GM18526 (cell line): ENCODE measurements around the gene PIP5K1C.

Source experiments
- POLR2A ChIP-seq: IDR thresholded peaks from 3 replicates; pipeline ENCODE4 v1.6.1; 2011; ENCODE audit not compliant: insufficient read length; ENCODE audit errors: extremely low read depth

The PIP5K1C gene

GRCh38 chr19:3672993-3673392 lies 27.3 kb downstream of the PIP5K1C start:
- no peak for TF ChIP-seq POLR2A

DNA sequence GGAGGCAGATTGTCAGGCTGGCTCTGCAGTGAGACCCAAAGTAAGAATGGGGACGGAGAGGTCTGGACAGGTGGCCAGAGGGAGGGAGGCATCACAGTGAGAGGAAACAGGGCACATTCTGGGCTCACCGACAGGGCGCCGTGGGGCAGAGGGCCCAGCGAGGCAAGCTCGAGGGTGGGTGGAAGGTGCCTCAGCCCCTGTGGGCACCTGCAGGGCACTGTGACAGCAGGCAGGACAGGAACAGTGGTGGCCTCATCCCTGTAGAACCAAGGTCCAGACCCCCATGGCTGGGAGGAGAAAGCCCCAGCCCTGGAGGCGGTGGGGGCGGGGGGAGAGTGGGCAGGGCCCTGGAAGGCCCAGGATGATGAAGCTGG lies 27.7 kb downstream of the PIP5K1C start:
- TF ChIP-seq POLR2A: no peak

DNA sequence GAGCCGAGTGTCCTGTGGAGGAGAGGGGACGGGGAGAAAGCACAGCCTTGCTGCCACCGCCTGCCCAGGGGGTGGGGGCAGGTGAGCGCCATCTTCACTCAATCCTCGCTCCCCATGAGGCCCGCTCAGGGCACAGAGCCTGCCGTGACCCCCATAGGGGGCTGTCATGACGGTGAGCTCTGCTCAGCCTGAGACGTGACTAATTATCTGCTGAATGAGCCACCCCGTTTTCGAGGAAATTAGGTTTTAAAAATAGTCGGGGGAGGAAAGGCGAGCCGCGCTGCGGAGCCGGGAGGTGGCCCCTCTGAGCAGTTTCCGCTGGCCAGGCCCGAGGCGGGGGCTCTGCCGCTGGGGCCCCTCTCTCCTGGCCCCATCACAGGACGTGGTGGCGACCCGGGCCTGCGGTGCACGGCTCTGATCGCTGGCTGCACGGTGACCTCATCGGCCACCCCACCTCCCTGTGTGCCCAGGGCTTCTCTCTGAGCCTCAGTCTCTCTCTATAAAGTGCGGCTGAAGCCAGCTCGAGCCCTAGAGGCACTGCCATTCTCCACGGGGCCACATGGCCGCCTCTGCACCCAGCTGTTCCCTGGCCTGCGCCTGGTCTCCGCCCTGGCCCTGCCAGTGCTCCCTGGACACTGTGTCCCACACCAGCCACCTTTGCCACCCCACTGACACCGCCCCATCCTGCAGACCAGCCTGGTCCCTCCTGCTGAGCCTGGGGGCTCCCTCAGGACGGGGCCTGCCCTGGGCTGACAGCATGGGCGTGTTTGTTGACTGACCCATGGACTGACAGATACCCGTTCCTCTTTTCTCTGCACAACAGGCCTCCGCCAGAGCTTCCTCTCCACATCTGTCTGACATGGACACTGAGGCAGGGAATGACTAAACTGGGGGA lies 28.3 kb downstream of the PIP5K1C start:
- no peak for TF ChIP-seq POLR2A

DNA sequence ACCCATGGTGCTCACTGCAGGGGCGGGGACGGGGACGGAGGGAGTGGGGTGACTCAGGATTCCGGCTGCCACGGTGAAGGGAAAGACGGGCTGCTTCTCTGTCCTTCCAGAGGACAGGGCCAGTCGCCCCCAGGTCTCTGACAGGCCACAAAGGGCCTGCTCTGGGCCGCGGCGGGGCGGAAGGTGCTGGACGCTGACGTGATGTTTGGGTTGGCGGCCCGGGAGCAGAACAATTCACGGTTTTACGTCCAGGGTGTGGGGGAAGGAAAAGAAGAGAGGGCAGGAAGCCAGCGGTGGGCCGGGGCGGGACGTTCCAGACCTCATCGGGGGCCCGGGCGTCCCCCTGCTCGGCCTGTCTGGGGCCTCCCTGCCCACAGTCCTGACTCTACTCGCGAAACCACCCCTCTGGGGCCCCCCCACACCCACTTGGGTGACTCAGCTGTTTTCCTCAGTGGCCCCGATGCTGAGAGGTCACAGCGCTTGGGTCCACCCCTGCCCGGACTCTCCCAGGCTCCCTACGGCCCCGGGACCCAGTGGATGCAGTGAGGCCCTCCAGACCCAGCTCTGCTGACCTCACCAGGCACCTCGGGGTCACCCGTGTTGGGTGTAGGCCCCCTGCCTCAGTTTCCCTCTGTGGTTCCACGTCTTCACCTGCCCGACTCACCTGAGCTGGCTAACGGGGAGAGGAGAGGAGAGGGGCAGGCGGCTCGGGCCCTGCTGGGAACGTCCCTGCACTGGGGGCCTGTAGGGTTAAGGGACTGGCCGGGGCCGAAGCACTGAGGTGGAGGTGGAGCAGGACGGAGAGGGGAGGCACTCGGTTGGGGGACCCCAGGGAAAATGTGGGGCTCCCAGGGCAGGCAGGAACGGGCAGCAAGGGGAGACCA lies 29.2 kb downstream of the PIP5K1C start:
- TF ChIP-seq POLR2A: no peak

DNA sequence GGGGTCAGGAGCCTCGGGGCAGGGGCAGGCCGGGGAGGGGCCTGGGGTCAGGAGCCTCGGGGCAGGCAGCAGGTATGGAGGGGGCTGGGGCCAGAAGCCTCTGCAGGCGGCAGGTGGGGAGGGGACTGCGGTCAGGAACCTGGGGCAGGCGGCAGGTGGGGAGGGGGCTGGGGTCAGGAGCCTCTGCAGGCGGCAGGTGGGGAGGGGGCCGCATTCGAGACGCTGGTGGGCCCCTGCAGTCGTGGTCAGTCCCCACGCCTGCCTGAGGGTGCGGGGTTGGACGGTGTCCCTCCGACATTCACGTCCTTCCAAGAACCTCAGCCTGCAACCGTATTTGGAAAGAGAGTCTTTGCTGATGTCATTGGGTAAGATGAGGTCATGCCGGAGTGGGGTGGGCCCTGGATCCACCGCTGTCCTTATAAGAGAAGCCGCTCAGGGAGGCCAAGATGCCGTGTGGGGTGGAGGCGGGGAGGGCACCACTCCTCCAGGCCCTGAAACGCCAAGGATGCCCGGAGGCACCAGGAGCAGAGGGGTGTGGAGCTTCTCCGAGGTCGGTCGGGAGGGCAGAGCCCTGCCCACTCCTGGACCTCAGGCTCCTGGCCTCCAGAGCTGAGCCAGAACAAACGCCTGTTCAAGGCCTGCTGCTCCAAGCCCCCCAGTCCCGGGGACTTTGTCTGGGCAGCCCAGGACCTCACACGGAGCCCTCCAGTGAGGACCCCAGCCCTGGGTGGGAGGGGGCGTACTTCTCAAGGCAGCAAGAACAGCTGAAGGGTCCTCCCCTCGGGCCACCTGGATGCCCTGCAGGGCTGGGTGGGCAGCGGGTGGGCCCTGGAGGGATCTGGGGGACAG lies 30.1 kb downstream of the PIP5K1C start:
- TF ChIP-seq POLR2A: no peak

DNA sequence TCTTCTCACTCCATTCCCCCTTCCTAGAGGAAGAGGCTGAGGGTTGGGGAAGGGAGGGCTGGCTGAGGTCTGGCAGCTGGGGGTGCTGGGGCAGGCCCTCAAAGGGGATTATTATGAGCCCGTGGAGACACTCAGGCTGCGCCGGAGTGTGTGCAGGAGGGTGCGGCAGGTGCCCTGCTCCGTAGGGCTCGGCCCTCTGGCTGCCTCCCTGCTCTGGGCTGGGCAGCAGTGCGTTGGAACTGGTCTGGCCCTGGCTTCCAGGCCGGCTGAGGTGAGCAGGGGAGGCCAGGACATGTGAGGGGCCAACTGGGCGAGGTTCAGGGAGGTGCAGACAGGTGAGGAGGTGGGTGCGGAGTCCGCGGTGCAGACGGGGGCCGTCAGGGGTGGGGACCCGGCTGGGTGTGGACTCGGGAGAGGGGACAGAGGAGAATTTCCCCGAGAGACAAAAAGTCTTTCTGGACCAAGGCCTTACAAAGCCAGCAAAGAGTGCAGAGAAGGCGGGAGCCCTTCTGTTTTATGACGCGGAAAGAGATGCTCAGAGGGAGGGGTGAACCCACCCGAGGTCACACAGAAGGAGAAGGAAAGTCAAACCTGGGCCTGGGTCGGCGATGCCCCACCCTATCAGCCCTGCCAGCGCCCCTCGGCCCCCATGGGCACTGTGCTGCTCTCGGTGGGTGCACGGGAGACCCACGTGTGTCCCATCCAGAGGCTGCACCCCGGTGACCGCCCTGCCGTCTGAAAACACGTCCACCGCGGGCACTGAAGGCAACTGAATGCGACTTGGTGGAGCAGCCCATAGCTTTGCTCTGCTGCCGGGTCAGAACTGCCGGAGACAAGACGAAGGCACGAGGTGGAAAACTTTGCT lies 31.0 kb downstream of the PIP5K1C start:
- TF ChIP-seq POLR2A: no peak

DNA sequence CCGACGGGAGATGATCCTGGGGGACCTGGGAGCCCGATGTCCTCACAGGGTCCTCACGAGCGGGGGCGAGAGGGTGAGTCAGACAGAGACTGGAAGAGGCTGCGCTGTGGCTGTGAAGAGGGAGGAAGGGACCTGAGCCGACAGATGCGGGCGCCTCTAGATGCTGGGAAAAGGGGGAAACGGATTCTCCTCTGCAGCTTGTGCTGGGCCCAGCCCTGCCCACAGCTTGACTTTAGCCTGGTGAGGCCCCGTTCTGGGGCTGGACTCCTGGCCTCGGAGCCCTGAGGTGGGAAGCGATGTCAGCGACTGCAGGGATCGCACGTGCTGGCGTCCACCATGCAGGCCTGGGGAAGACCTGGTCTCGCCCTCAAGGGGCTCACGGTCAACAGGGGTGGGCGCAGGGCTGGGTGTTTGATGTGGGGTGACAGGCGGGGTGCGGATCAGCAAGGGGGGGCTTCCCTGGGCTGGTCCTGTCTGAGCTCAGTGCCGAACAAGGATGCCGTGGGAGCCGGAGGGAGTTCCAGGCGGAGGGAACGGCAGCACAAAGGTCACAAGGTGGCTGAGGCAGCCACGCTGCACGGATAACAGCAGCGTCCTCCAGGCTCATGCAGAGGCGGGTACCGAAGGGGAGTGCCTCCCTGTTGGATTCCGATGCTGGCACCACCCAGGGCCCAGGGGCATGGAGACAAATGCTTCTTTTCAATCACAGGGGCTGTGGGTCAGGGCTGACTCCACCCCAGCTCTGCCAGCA lies 31.8 kb downstream of the PIP5K1C start:
- TF ChIP-seq POLR2A: no peak

GRCh38 chr19:3667766-3668165 lies 32.5 kb downstream of the PIP5K1C start:
- no peak for TF ChIP-seq POLR2A

DNA sequence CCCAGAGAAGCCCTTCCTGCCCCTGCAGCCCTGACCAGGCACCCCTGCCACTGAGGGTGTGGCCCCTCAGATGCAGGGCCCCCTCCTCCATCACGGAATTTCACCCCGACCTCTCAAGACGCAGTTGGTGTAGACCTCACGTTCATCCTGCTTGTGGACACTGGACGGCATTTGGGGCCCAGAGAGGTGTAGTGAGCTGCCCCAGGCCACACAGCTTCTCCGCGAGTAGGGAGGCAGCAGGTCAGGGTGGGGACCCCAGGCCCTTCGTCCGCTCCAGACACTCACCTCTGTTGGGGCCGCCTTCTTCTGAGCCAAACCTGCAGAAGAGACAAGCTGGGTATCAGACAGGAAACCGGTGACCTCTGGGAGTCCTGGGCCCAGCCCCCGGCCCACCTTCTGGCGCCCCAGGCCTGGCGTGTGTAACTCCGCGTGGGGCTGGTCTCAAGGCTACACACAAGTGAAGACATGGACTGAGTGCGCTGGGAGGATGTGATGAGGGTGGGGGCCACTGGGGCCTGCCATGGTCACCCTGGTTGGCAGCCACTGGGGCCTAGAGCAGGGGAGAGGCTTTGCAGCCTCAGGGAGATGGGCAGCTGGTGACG lies 33.1 kb downstream of the PIP5K1C start:
- TF ChIP-seq POLR2A: no peak

GRCh38 chr19:3665681-3666544 lies 34.4 kb downstream of the PIP5K1C start:
- TF ChIP-seq POLR2A: no peak

DNA sequence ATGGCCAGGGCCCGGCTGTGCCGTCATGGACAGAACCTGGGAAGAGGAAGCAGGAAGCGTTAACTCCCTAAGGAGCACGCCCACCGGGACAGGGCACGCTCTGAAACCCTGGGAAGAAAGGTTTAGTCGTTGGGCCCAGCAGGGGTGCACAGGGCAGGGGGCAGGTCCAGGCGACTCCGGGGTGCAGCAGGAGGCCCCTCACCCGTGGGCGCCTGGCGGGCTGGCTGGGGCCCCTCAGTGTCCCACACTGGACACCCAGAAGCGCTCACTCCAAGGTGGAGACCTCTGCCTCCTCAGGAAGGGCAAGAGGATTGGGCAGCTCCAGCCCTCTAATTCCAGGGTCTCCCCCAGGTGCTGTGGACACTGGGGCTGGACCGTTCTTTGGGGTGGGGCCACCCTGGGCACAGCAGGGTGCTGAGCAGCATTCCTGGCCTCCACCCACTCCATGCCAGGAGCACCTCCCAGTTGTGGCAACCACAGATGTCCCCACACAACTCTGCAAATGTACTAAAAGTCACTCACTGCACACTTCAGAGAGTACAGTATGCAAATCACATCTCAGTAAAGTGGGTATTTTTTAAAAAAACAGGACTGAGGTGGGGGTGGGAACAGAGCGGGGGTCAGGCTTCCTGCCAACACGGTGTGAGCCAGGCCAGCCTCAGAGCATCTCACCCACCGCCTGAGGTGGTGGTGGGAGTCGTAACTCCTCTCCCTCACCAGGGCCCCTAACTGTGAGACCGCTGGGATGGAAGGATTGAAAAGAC lies 35.2 kb downstream of the PIP5K1C start:
- no peak for TF ChIP-seq POLR2A

GRCh38 chr19:3663838-3664237 lies 36.4 kb downstream of the PIP5K1C start:
- TF ChIP-seq POLR2A: no peak
